Caco-2 (cell line): Measurements from ENCODE around the gene TIMM22. TPM values are rescaled to one million over a fixed set of nuclear protein-coding genes. Genes with fewer than 3 reads are reported as not detected.

Source experiments
- BruUV-seq: library from RNA; stranded (reverse); fragments of 400-500 nt; replicated peaks from 2 replicates; lab custom pipeline; 2021; lab: Mats Ljungman, UMichigan
- CTCF ChIA-PET: fragments of 300-600 bp; sonication (Branson Sonifier 250); formaldehyde crosslinking; loops from one replicate; lab custom pipeline; 2022; ENCODE audit warnings: antibody characterized with exemption; lab: Charles Lee
- POLR2A ChIA-PET: fragments of 300-600 bp; sonication (Branson Sonifier 250); formaldehyde crosslinking; loops from one replicate; lab custom pipeline; 2022; ENCODE audit warnings: antibody characterized with exemption; lab: Charles Lee
- DNase-seq, 2 experiments: peaks; one replicate each; pipeline versions ENCODE4 v3.0.0 to v3.0.0-alpha.2; 2020 to 2022
- H3K27me3 ChIP-seq: replicated peaks from 2 replicates; pipeline ENCODE4 v1.6.0; 2011; ENCODE audit warnings: low read length; ENCODE audit not compliant: control insufficient read depth, insufficient read depth
- H3K36me3 ChIP-seq: 2 replicates; pipeline ENCODE4 v1.5.1; 2011; ENCODE audit warnings: low read length; ENCODE audit not compliant: control insufficient read depth, insufficient read depth
- H3K4me1 ChIP-seq: fragments of 250-450 bp; sonication (Bioruptor Pico); 2 replicates; pipeline ENCODE4 v1.5.1; 2020; ENCODE audit warnings: mild to moderate bottlenecking
- H3K4me3 ChIP-seq: 2 replicates; pipeline ENCODE4 v1.5.1; 2011; ENCODE audit warnings: low read depth, mild to moderate bottlenecking, control low read depth, low read length
- H3K9me3 ChIP-seq: fragments of 250-450 bp; sonication (Bioruptor Pico); 2 replicates; pipeline ENCODE4 v1.5.1; 2020; ENCODE audit warnings: mild to moderate bottlenecking, moderate library complexity
- H3K27ac Mint-ChIP-seq: one replicate; pipeline ENCODE4 v1.8.0; 2022; ENCODE audit warnings: mixed read lengths; ENCODE audit not compliant: unreplicated experiment
- H3K27me3 Mint-ChIP-seq: one replicate; pipeline ENCODE4 v1.8.0; 2022; ENCODE audit warnings: mixed read lengths; ENCODE audit not compliant: insufficient read depth, unreplicated experiment
- H3K36me3 Mint-ChIP-seq: one replicate; pipeline ENCODE4 v1.8.0; 2022; ENCODE audit warnings: mild to moderate bottlenecking, mixed read lengths; ENCODE audit not compliant: insufficient read depth, unreplicated experiment
- H3K4me1 Mint-ChIP-seq: one replicate; pipeline ENCODE4 v1.8.0; 2022; ENCODE audit warnings: low read depth, mixed read lengths; ENCODE audit not compliant: unreplicated experiment
- H3K4me3 Mint-ChIP-seq: one replicate; pipeline ENCODE4 v1.8.0; 2022; ENCODE audit warnings: mild to moderate bottlenecking, moderate library complexity, mixed read lengths; ENCODE audit not compliant: unreplicated experiment
- H3K9me3 Mint-ChIP-seq: one replicate; pipeline ENCODE4 v1.8.0; 2022; ENCODE audit warnings: mixed read lengths; ENCODE audit not compliant: unreplicated experiment
- intact Hi-C: fragments of 100-400 bp; cut with micrococcal nuclease; formaldehyde crosslinking; loops from one replicate; pipeline ENCODE4 v1.10.0; 2022; ENCODE audit not compliant: unreplicated experiment
- total RNA-seq: library from RNA; stranded (reverse); gene quantifications from 2 replicates; pipeline ENCODE4 v1.2.3, GENCODE V29; 2022
- TF ChIP-seq, protein P1 (sequence below), 2 experiments: fragments of 200-600 bp in 1 of 2; IDR thresholded peaks; 1 replicate in 1 of 2; 2 replicates in 1 of 2; pipeline versions ENCODE4 v1.5.1 to v1.8.0; 2011 to 2022; ENCODE audit warnings: antibody characterized with exemption in 1 of 2, control low read depth in 1 of 2, inconsistent platforms in 1 of 2, low read depth in 1 of 2, low read length in 1 of 2, mild to moderate bottlenecking in 1 of 2, moderate library complexity in 1 of 2; ENCODE audit not compliant: insufficient read depth in 1 of 2, severe bottlenecking in 1 of 2, unreplicated experiment in 1 of 2

Gene TIMM22
- total RNA-seq, 1 experiment from 2014 or later, result 20.6 TPM

DNA sequence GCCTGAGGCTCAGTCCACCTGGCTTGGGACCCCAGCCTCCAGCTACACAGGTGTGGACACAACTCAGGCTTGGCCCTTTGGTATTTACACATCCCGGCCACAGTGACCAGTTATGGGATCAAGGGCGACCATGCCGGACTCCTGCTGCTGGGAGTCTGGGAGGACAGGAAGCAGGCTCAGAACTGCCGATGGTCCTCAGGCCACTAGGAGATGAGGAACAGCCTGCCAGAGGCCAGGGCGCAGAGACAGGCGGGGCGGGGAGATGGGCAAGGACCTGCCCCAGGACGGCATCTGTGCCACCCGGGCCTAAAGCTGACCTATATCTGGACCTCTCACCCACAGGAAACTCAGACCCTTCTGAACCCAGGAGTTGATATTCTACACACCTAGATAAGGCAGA lies 29.8 kb upstream of the TIMM22 start:
- TF ChIP-seq, protein P1, sequence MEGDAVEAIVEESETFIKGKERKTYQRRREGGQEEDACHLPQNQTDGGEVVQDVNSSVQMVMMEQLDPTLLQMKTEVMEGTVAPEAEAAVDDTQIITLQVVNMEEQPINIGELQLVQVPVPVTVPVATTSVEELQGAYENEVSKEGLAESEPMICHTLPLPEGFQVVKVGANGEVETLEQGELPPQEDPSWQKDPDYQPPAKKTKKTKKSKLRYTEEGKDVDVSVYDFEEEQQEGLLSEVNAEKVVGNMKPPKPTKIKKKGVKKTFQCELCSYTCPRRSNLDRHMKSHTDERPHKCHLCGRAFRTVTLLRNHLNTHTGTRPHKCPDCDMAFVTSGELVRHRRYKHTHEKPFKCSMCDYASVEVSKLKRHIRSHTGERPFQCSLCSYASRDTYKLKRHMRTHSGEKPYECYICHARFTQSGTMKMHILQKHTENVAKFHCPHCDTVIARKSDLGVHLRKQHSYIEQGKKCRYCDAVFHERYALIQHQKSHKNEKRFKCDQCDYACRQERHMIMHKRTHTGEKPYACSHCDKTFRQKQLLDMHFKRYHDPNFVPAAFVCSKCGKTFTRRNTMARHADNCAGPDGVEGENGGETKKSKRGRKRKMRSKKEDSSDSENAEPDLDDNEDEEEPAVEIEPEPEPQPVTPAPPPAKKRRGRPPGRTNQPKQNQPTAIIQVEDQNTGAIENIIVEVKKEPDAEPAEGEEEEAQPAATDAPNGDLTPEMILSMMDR (IDR thresholded peaks at IDR 0.05; ENCODE audit: insufficient read depth in 1 of 2, low read depth in 1 of 2, low read length in 1 of 2, severe bottlenecking in 1 of 2, unreplicated experiment in 1 of 2), result no peak
- no peaks in the 10 kb centered on the region for H3K9me3 Mint-ChIP-seq
- CTCF ChIA-PET, result interaction anchor here (0.7 kb wide), 1 partner anchor 16 kb away, joined by 3 read pairs; no protein-coding TSS in a partner anchor
- peaks cover 70% of the 10 kb centered on the region for H3K36me3 Mint-ChIP-seq
- Histone ChIP-seq H3K4me1 (peaks cover 72% of the 10 kb centered on the region), H3K36me3 (no peaks in the 10 kb centered on the region), H3K4me3 (no peak overlapping the region), H3K9me3 (no peaks in the 10 kb centered on the region), H3K27me3 (no peaks in the 10 kb centered on the region)
- H3K27me3 Mint-ChIP-seq, result no peaks in the 10 kb centered on the region
- H3K27ac Mint-ChIP-seq, result peak overlapping the region; percentile 91
- H3K4me3 Mint-ChIP-seq, result peak overlapping the region; percentile 57
- H3K4me1 Mint-ChIP-seq, result peaks cover 43% of the 10 kb centered on the region
- intact Hi-C loops, result no loop called here
- POLR2A ChIA-PET, result no interaction called here
- DNase-seq, result no peak
- BruUV-seq, result no TSS peak

- intact Hi-C loops, result loop anchor here (1.0 to 2.0 kb wide), 2 partner anchors 15 to 44 kb away; no protein-coding TSS in a partner anchor
- peaks cover 51% of the 10 kb centered on the region for H3K4me1 Mint-ChIP-seq
- H3K36me3 ChIP-seq, result no peaks in the 10 kb centered on the region
- peak overlapping the region; percentile 74 for H3K4me3 Mint-ChIP-seq
- H3K27me3 Mint-ChIP-seq, result no peaks in the 10 kb centered on the region
- H3K36me3 Mint-ChIP-seq, result peaks cover 79% of the 10 kb centered on the region
- H3K9me3 ChIP-seq, result no peaks in the 10 kb centered on the region
- H3K4me1 ChIP-seq, result peaks cover 76% of the 10 kb centered on the region
- ChIA-PET POLR2A (interaction anchor here (0.6 to 3.4 kb wide), 4 partner anchors 9 to 260 kb away, joined by 3 to 24 read pairs (median 8); partner anchors contain the start of gene NXN), CTCF (interaction anchor here (0.6 to 0.8 kb wide), 3 partner anchors 9 to 31 kb away, joined by 3 to 6 read pairs (median 5); no protein-coding TSS in a partner anchor)
- TF ChIP-seq, protein P1 (IDR thresholded peaks at IDR 0.05; ENCODE audit: insufficient read depth in 1 of 2, low read depth in 1 of 2, low read length in 1 of 2, severe bottlenecking in 1 of 2, unreplicated experiment in 1 of 2), result no peak
- DNase-seq, result peak; percentile 81 to 84
- no peaks in the 10 kb centered on the region for H3K27me3 ChIP-seq
- BruUV-seq, result no TSS peak
- H3K27ac Mint-ChIP-seq, result peak overlapping the region; percentile 91
- no peaks in the 10 kb centered on the region for H3K9me3 Mint-ChIP-seq
- H3K4me3 ChIP-seq, result peak overlapping the region; percentile 24
Observed at GRCh38 chr17:968812-969730, 27.9 kb upstream of the TIMM22 start.

GRCh38 chr17:969811-970355 lies 27.0 kb upstream of the TIMM22 start:
- Histone ChIP-seq H3K4me1 (peaks cover 71% of the 10 kb centered on the region), H3K36me3 (no peaks in the 10 kb centered on the region), H3K9me3 (no peaks in the 10 kb centered on the region), H3K4me3 (peak overlapping the region; percentile 24), H3K27me3 (no peaks in the 10 kb centered on the region)
- H3K36me3 Mint-ChIP-seq, result peaks cover 86% of the 10 kb centered on the region
- BruUV-seq, result TSS peak; percentile 81
- no peak for DNase-seq
- CTCF ChIA-PET, result no interaction called here
- TF ChIP-seq, protein P1 (IDR thresholded peaks at IDR 0.05; ENCODE audit: insufficient read depth in 1 of 2, low read depth in 1 of 2, low read length in 1 of 2, severe bottlenecking in 1 of 2, unreplicated experiment in 1 of 2), result no peak
- no peaks in the 10 kb centered on the region for H3K9me3 Mint-ChIP-seq
- H3K27ac Mint-ChIP-seq, result peak overlapping the region; percentile 91
- POLR2A ChIA-PET, result interaction anchor here (0.6 to 3.4 kb wide), 4 partner anchors 8 to 260 kb away, joined by 3 to 24 read pairs (median 8); partner anchors contain the start of gene NXN
- no peaks in the 10 kb centered on the region for H3K27me3 Mint-ChIP-seq
- H3K4me1 Mint-ChIP-seq, result peaks cover 46% of the 10 kb centered on the region
- intact Hi-C loops, result loop anchor here (1.0 to 2.0 kb wide), 2 partner anchors 16 to 45 kb away; no protein-coding TSS in a partner anchor
- peak overlapping the region; percentile 74 for H3K4me3 Mint-ChIP-seq
